PC-9 (cell line): ENCODE data around the gene TP53RK. TPM values are rescaled to one million over a fixed set of nuclear protein-coding genes. Genes with fewer than 3 reads are reported as not detected.

ENCODE experiments used
- BruUV-seq: library from RNA; stranded (reverse); fragments of 400-500 nt; replicated peaks from 2 replicates; lab custom pipeline; 2021; lab: Mats Ljungman, UMichigan
- CTCF ChIA-PET: fragments of 300-600 bp; sonication (Branson Sonifier 250); formaldehyde crosslinking; loops from one replicate; lab custom pipeline; 2022; ENCODE audit warnings: antibody characterized with exemption; lab: Charles Lee
- POLR2A ChIA-PET: fragments of 300-600 bp; sonication (Branson Sonifier 250); formaldehyde crosslinking; loops from one replicate; lab custom pipeline; 2022; ENCODE audit warnings: antibody characterized with exemption; ENCODE audit not compliant: unreplicated experiment; lab: Charles Lee
- DNase-seq, 2 experiments: peaks; one replicate each; pipeline versions ENCODE4 v3.0.0 to v3.0.0-alpha.2; 2015 to 2022; ENCODE audit warnings: mixed read lengths in 1 of 2
- H2AFZ ChIP-seq: fragments of 200-600 bp; sonication (generic); 2 replicates; pipeline ENCODE4 v1.8.1; 2017; ENCODE audit warnings: antibody characterized with exemption
- H3F3A ChIP-seq: fragments of 200-600 bp; sonication (generic); 2 replicates; pipeline ENCODE4 v1.8.1; 2017; ENCODE audit warnings: antibody characterized with exemption, mild to moderate bottlenecking, low read depth; ENCODE audit not compliant: insufficient read depth
- H3K27ac ChIP-seq: fragments of 200-600 bp; sonication (generic); 2 replicates; pipeline ENCODE4 v1.6.1; 2016; ENCODE audit warnings: mixed run types
- H3K27me3 ChIP-seq: fragments of 200-600 bp; sonication (generic); 2 replicates; pipeline ENCODE4 v1.6.1; 2016; ENCODE audit warnings: low read depth, mixed run types; ENCODE audit not compliant: insufficient read depth
- H3K36me3 ChIP-seq: fragments of 200-600 bp; sonication (generic); 2 replicates; pipeline ENCODE4 v1.6.1; 2016; ENCODE audit warnings: low read depth, mixed run types
- H3K4me1 ChIP-seq: fragments of 200-600 bp; sonication (generic); replicated peaks from 2 replicates; pipeline ENCODE4 v1.6.1; 2016; ENCODE audit warnings: mixed run types; ENCODE audit not compliant: insufficient read depth
- H3K4me2 ChIP-seq: fragments of 200-600 bp; sonication (generic); 2 replicates; pipeline ENCODE4 v1.6.1; 2017; ENCODE audit warnings: mixed run types
- H3K4me3 ChIP-seq: fragments of 200-600 bp; sonication (generic); 2 replicates; pipeline ENCODE4 v1.6.1; 2016; ENCODE audit warnings: mixed run types
- H3K79me2 ChIP-seq: fragments of 200-600 bp; sonication (generic); 2 replicates; pipeline ENCODE4 v1.6.1; 2017; ENCODE audit warnings: low read depth, mixed run types
- H3K9me2 ChIP-seq: fragments of 200-600 bp; sonication (generic); 2 replicates; pipeline ENCODE4 v1.8.1; 2017; ENCODE audit warnings: mild to moderate bottlenecking; ENCODE audit not compliant: insufficient read depth
- H3K9me3 ChIP-seq: fragments of 200-600 bp; sonication (generic); 2 replicates; pipeline ENCODE4 v1.8.1; 2016; ENCODE audit warnings: low read depth; ENCODE audit not compliant: insufficient read depth
- H4K20me1 ChIP-seq: fragments of 200-600 bp; sonication (generic); 2 replicates; pipeline ENCODE4 v1.8.1; 2017; ENCODE audit not compliant: insufficient read depth
- CTCF ChIP-seq: fragments of 200-600 bp; sonication (generic); conservative IDR thresholded peaks from 2 replicates; pipeline ENCODE4 v1.6.1; 2017; ENCODE audit warnings: mixed run types, antibody characterized with exemption, mild to moderate bottlenecking, moderate library complexity
- EZH2 ChIP-seq: fragments of 200-600 bp; sonication (generic); IDR thresholded peaks from 2 replicates; pipeline ENCODE4 v1.8.0; 2017; ENCODE audit warnings: antibody characterized with exemption, low read depth
- intact Hi-C: fragments of 100-400 bp; cut with micrococcal nuclease; formaldehyde crosslinking; loops from one replicate; pipeline ENCODE4 v1.10.0; 2022; ENCODE audit not compliant: unreplicated experiment
- total RNA-seq: library from RNA; stranded (reverse); gene quantifications from 2 replicates; pipeline ENCODE4 v1.2.3, GENCODE V29; 2021

TP53RK gene
- total RNA-seq, 1 experiment from 2014 or later, result 10.4 TPM

GRCh38 chr20:46636514-46636913 lies 52.7 kb downstream of the TP53RK start:
- no peak overlapping the region for H3K4me2 ChIP-seq
- H3K9me2 ChIP-seq, result no peaks in the 10 kb centered on the region
- intact Hi-C loops, result no loop called here
- ChIA-PET POLR2A (no interaction called here), CTCF (no interaction called here)
- no peaks in the 10 kb centered on the region for H3F3A ChIP-seq
- DNase-seq, result no peak
- H3K4me1 ChIP-seq, result peaks cover 18% of the 10 kb centered on the region
- TF ChIP-seq CTCF (no peak), EZH2 (no peak)
- no peaks in the 10 kb centered on the region for H3K27me3 ChIP-seq
- no peaks in the 10 kb centered on the region for H3K9me3 ChIP-seq
- H2AFZ ChIP-seq, result no peak overlapping the region
- no TSS peak for BruUV-seq
- no peak overlapping the region for H3K27ac ChIP-seq
- H4K20me1 ChIP-seq, result no peaks in the 10 kb centered on the region
- no peak overlapping the region for H3K4me3 ChIP-seq
- H3K79me2 ChIP-seq, result no peaks in the 10 kb centered on the region
- no peaks in the 10 kb centered on the region for H3K36me3 ChIP-seq

GRCh38 chr20:46635514-46636136 lies 53.6 kb downstream of the TP53RK start:
- no TSS peak for BruUV-seq
- H2AFZ ChIP-seq, result no peak overlapping the region
- TF ChIP-seq EZH2, result no peak
- no peak for TF ChIP-seq CTCF
- ChIA-PET POLR2A (interaction anchor here (0.5 kb wide), 1 partner anchor 62 kb away, joined by 3 read pairs; no protein-coding TSS in a partner anchor), CTCF (interaction anchor here (0.6 kb wide), 1 partner anchor 10 kb away, joined by 3 read pairs; no protein-coding TSS in a partner anchor)
- H3F3A ChIP-seq, result no peaks in the 10 kb centered on the region
- no peaks in the 10 kb centered on the region for H3K27me3 ChIP-seq
- no peaks in the 10 kb centered on the region for H3K36me3 ChIP-seq
- H3K9me2 ChIP-seq, result no peaks in the 10 kb centered on the region
- H3K4me1 ChIP-seq, result peaks cover 25% of the 10 kb centered on the region
- no peak overlapping the region for H3K27ac ChIP-seq
- no peaks in the 10 kb centered on the region for H4K20me1 ChIP-seq
- H3K4me3 ChIP-seq, result no peak overlapping the region
- intact Hi-C loops, result no loop called here
- no peaks in the 10 kb centered on the region for H3K79me2 ChIP-seq
- H3K9me3 ChIP-seq, result 0 out of 2 replicates have a peak, but pooled peaks cover 5% of the 10 kb centered on the region
- DNase-seq, result peak; percentile 43 to 80
- peak overlapping the region; percentile 38 for H3K4me2 ChIP-seq

GRCh38 chr20:46634528-46634927 lies 54.7 kb downstream of the TP53RK start:
- H3F3A ChIP-seq, result no peaks in the 10 kb centered on the region
- H3K4me3 ChIP-seq, result no peak overlapping the region
- H4K20me1 ChIP-seq, result no peaks in the 10 kb centered on the region
- H3K27me3 ChIP-seq, result no peaks in the 10 kb centered on the region
- ChIA-PET POLR2A (no interaction called here), CTCF (no interaction called here)
- intact Hi-C loops, result no loop called here
- no peak overlapping the region for H3K4me2 ChIP-seq
- H3K4me1 ChIP-seq, result peaks cover 25% of the 10 kb centered on the region
- no peaks in the 10 kb centered on the region for H3K9me2 ChIP-seq
- 0 out of 2 replicates have a peak, but pooled peaks cover 5% of the 10 kb centered on the region for H3K9me3 ChIP-seq
- no peaks in the 10 kb centered on the region for H3K36me3 ChIP-seq
- DNase-seq, result no peak
- no peaks in the 10 kb centered on the region for H3K79me2 ChIP-seq
- TF ChIP-seq EZH2 (no peak), CTCF (no peak)
- no peak overlapping the region for H2AFZ ChIP-seq
- no peak overlapping the region for H3K27ac ChIP-seq
- no TSS peak for BruUV-seq

Other genes starting within 250 kb of the TP53RK start
- gene ZNF334, start 175.9 kb downstream of the TP53RK start, total RNA-seq, result 3.7 and 3.8 TPM in 2 replicates
- not detected in 2 replicates for gene OCSTAMP, start 138.8 kb downstream of the TP53RK start, total RNA-seq
- 6.0 and 9.1 TPM in 2 replicates for gene SLC13A3, start 38.0 kb downstream of the TP53RK start, total RNA-seq
- 28.6 and 33.6 TPM in 2 replicates for gene SLC2A10, start 20.2 kb upstream of the TP53RK start, total RNA-seq
- gene EYA2, start 205.4 kb upstream of the TP53RK start, total RNA-seq, result not detected in 2 replicates